GM12873 (cell line): ENCODE results near the gene LCN15.

ENCODE experiments used
- CTCF ChIP-seq: IDR thresholded peaks from 2 replicates; pipeline ENCODE4 v1.5.1; 2012; ENCODE audit warnings: low read depth, mild to moderate bottlenecking, moderate library complexity, low read length, control low read depth; ENCODE audit not compliant: insufficient read depth; ENCODE audit errors: missing control alignments

Gene LCN15

GRCh38 chr9:136751244-136751643 is 13.1 kb downstream of the LCN15 start:
- no peak for TF ChIP-seq CTCF

GRCh38 chr9:136750526-136750925 is 13.8 kb downstream of the LCN15 start:
- TF ChIP-seq CTCF, result no peak

- TF ChIP-seq CTCF, result no peak
Observed at GRCh38 chr9:136748666-136749611, 15.4 kb downstream of the LCN15 start.

- TF ChIP-seq CTCF, result no peak
Observed at GRCh38 chr9:136748201-136748600, 16.1 kb downstream of the LCN15 start, which contains the start of gene LCN6. LCN6 (minus strand) TSS chr9:136748525; CDS start chr9:136748483, 42 bp downstream.

- no peak for TF ChIP-seq CTCF
Observed at GRCh38 chr9:136747161-136748060, 16.9 kb downstream of the LCN15 start.

- no peak for TF ChIP-seq CTCF
Observed at GRCh38 chr9:136746621-136747020, 17.7 kb downstream of the LCN15 start.

- no peak for TF ChIP-seq CTCF
Observed at GRCh38 chr9:136746155-136746490, 18.2 kb downstream of the LCN15 start.
